GM08714 (cell line): ENCODE data around the gene SASH1.

ENCODE experiments used
- H3K4me3 ChIP-seq: fragments of 200-500 bp; sonication (Bioruptor generic); 2 replicates; pipeline ENCODE4 v1.5.1; 2014; ENCODE audit warnings: mild to moderate bottlenecking, low read length, inconsistent platforms
- ZNF274 ChIP-seq: IDR thresholded peaks from 2 replicates; pipeline ENCODE4 v1.6.1; 2012; ENCODE audit warnings: mild to moderate bottlenecking, low read depth, low read length

The SASH1 gene

DNA sequence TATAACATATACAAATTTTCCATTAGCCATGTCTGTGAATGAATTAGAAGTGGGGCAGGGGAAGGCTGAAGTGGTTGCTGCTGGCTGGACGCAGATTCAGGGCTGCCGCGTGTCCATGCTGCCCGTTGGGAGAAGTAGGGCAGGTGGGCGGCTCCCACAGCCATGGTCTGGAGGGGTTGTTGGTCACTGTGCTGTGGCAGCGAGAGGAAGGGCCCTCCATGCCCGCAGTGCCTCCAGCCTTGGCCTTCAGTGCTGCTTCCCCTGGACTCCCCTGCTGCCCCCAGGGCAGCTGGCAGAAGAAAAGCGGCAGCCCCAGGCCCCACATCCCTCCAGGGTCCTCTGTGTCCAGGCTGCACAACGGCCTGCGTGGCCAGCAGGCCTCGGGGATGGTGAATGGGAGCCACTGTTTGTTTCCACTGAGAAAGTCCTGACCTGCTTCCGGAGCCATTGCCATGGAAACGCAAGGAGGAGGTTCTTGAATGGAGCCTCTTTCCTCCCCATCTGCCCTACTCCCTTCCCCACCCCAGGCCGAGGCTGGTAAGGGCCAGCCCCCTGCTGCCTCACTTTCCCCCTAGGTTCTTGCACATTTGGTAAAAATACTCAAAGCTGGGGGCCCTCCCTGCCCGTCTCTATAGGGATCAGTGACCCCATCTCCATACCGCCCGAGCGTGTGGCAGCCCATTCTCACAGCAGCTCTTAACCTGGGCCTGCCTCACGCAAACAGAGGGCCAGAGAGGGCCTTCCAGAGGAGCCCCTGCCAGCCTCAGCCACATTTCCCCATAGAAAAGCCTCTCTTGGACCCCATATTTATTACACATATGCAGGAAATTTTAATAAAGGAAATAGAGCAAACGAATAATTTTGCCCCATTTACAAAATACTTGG, 113.3 kb downstream of the SASH1 start:
- TF ChIP-seq ZNF274 = no peak
- no peak overlapping the region for H3K4me3 ChIP-seq

DNA sequence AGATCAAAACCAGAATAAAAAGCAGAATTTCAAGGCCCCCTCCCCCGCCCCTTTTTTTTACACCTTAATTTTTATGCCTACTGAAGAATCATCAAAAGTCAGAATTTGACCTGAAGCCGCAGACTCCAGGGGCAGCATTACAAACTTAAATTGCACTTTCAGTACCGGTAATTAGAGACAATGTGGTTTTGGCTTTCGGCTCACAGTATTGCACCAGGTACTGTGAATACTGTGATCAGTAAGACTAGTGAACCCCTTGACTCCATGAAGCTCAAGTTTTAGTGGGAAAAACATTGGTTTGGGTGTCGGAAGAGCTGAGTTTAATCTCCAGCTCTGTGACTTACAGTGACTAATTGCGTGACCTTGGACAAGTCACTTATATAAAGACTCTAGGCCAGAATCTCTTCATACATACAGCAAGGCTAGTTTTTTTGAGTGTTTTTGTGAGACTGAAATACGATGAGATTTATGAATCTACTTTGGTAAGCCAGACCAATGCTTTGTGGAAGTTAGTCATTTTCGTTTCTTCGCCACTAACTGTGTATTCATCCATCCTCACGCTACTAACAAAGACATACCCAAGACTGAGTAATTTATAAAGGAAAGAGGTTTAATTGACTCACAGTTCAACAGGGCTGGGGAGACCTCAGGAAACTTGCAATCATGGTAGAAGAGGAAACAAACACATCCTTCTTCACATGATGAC, 114.7 kb downstream of the SASH1 start:
- no peak overlapping the region for H3K4me3 ChIP-seq
- no peak for TF ChIP-seq ZNF274

DNA sequence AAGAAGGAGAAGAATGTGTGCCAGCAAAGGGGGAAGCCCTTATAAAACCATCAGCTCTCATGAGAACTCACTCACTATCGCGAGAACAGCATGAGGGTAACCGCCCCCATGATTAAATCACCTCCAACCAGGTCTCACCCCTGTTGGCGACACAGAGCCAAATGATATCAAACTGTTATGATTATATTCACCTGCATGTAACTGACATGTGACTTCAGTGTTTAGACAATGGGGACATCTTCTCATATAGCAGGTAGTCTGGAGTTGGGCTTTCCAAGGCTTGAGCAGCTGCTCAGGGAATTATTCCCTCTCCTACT, 115.2 kb downstream of the SASH1 start:
- no peak overlapping the region for H3K4me3 ChIP-seq
- TF ChIP-seq ZNF274 = no peak

DNA sequence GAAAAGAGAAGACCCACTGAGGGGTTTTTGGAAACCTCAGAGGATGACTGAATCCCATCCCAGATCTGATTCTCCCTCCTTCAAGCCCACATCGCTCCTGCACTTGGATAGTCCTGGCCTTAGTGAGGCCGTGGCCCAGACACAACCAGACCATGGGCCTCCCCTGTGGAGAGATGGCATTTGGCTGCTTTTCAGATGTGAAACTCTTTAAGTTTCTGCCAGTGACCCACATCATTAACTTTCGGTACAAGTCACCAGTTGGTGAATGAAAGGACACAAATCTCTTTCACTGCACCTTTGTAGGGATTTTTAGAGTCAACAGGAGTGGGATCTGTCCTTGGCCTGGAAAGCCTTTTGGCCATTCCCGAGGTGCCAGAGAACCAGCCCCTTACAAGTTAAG, 116.6 kb downstream of the SASH1 start:
- TF ChIP-seq ZNF274 = no peak
- no peak overlapping the region for H3K4me3 ChIP-seq

DNA sequence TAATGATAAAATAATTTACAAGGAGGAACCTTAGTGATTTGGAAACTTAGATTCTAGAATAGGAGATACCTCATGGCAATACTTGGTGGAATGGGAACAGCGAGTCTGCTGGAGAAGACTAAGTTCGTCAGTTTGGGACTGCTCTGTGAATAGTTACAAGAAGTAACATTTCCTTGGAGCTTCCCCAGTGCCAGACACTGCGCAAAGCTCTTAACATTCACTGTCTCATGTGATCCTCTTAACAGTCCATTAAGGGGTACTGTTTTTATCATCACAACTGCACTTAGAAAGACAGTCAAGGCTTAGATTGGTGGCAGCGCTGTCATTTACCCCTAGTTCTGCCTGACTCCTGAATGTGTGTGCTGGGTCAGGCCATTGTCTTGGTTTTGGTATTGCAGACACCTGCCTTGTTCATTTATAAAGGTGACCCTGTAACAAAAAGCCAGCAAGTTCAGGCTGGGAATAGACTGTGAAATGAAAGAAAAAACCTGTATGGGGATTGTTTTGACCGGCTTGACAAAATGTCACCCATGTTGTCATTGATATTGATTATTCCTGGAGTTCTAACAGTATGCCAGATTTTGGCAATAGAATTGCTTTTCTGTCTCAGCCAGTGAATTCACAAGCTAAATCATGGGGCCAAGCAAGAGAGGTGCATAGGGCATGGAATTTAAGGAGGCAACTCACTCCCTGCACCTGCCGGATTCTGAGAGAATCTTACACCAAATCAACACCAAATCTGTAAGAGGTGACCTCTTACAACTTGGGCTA, 118.4 kb downstream of the SASH1 start:
- no peak overlapping the region for H3K4me3 ChIP-seq
- no peak for TF ChIP-seq ZNF274

DNA sequence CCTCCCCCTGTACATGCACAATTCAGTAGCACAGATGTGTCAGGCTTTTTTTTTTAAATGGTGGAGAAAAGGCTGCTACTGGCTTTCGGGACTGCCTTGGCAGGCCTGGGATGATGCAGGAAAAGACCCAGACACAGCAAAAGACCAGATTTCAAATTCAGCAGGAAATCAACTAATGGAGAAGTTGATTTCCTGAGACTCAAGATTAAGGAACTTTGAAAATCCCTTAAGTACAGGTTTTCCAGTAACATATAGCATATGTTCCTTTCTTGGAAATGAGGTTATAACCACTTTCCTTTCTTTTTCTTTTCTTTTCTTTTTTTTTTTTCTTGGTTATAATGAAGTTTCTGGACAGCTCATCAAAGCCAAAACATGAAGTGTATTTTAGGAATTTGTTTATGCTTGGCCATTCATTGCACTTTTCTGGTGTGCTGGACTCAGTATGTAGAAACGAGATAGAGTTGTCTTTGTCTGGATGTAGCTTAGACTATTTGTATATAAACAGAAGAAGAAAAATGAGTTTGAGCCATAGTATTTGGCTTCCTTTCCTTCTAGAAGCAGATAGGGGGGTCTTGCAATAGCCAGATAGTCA, 119.4 kb downstream of the SASH1 start:
- TF ChIP-seq ZNF274 = no peak
- no peak overlapping the region for H3K4me3 ChIP-seq

DNA sequence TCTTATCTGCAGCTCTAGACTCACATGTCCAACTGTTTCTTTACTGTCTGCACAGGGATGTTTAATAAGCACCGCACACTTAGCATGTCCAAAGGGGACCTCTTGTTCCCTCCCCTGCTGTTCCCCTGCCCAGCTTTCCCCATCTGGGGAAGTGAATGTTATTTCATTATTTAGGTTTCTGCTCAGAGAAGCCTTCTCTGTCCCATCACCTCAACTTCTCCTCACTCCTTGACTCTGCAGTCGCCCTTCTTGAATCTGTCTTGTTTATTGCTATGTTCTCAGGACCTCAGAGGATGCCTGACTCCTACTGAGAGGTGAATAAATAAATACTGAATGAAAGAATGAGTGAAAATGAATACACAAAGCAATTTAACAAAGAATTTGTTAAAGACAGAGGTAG, 121.0 kb downstream of the SASH1 start:
- TF ChIP-seq ZNF274 = no peak
- H3K4me3 ChIP-seq = no peak overlapping the region

DNA sequence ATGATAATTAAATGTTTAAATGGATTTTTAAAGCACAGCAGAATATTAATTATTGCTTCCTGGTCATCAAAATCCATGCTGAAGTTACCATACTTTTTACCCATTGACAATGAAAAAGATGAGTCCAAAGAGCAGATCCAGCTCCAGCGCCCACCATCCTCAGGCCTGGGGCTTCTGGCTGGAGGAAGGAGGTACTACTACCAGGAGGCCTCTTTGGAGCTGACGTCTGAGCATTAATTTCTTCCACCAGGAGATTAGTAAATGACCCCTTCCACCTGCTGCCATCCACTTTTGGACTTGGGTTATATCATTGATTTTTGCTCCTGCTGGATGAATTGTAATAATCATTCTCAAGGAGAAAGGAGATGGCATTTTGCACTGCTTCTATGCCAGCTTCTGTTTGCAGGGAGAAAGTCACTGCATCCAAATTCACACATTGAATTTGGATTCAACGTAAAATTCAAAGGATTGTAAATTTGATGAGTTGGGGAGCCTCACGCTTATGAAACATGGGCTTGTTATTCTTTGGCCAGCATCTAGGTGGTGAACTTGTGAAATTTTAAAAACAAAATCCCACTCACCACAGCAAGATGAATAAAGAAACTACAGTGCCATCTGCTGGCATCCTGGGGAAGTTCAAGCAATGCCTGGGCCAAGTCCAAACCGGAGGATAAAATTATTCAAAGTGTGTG, 121.8 kb downstream of the SASH1 start:
- H3K4me3 ChIP-seq = no peak overlapping the region
- no peak for TF ChIP-seq ZNF274

DNA sequence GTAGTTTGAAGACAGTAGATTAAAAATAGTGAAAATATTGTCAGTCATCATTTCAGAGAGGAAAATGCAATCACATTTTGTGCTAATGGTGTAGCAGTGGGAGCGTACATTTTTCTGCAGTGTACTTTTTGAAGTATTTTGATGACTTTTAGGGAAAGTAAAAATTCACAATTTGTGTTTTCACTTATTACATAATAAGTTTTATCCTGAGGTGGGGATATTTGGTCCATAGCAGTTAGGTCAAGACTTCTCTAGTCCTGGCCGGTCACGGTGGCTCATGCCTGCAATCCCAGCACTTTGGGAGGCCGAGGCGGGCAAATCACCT, 122.3 kb downstream of the SASH1 start:
- no peak for TF ChIP-seq ZNF274
- H3K4me3 ChIP-seq = no peak overlapping the region

DNA sequence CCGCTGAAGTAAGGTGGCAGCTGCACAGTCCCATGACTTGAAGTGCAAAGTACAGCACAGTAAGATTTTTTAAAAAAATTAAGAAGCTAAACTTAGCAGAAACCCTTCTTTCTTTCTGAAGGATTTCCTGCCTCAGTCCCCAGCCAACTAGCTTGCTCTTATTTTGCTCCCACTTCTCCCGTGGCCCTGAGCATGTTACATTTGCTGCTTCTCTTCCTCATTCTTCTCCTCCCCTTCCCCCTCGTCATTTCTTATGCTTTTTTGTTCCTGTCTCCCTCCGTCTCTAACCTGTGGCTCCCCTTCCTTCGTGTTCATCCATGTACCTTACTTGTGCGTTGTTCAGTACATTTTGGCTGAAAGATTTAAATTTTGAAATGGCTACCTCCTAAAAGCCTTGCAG, 123.0 kb downstream of the SASH1 start:
- H3K4me3 ChIP-seq = no peak overlapping the region
- no peak for TF ChIP-seq ZNF274

DNA sequence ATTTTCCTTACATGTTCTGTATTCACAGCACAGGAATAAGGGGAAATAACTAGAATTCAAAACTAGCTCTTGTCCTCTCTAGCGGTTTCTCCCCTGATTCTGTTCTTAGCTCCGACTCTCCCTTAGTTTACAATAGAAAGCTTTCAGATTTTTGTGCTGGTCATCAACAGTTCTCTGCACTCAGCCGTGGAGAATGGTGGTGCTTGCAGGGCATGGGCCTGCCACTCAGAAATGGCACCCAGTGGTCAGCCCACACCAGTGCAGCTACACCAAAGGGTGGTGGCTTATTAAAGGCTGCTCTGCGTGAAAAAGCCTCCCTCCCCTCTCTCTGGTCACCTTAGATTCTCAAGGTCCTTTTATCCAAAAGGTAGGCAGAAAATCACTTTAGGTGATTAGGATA, 123.5 kb downstream of the SASH1 start:
- no peak for TF ChIP-seq ZNF274

DNA sequence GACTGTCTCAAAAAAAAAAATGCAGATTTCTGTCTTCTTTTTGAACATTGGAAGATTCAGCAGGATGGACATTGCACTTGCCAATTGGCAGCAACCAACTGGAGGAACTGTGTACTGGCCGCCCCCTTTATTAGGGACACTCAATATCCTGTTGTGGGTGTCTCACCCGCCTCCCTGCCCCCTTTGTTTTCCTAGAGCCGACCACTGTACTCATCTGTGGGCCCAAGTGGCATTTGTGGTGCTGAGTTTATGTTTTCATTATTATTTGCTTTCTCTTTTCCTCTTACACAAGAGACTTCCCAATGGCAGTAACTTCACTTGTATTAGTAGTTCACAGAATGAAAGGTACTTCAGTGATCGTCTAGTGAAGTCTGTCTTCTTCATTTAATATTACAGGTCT, 125.3 kb downstream of the SASH1 start:
- TF ChIP-seq ZNF274 = no peak
- no peak overlapping the region for H3K4me3 ChIP-seq

More for the DNA sequence above, 123.5 kb downstream of the SASH1 start:
- no peak overlapping the region for H3K4me3 ChIP-seq

DNA sequence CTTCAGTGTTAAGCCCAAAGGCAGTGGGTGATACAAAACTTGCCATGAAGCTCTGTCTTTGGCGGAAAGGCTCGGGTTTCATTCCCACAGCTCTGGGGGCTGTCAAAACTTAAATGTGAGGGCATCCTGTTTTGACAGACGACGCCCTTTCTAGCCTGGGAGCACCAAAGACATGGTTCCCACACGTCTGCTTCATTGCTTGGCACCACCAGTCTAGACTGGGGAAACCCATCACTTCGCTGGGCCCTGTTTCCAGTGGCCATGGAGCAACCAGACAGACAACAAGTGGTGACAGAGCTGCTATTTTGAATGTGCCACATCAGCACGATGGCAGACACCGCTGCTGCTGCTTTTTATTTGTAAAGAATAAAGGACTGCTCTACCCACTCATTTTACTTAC, 127.5 kb downstream of the SASH1 start:
- TF ChIP-seq ZNF274 = no peak
- H3K4me3 ChIP-seq = no peak overlapping the region
